GM19099 (cell line): ENCODE measurements around the gene VRK2.

Experiments
- POLR2A ChIP-seq: IDR thresholded peaks from 3 replicates; pipeline ENCODE4 v1.6.1; 2011; ENCODE audit warnings: low read depth; ENCODE audit not compliant: insufficient read length; ENCODE audit errors: extremely low read depth

The VRK2 gene

GRCh38 chr2:58072102-58072501 lies 25.5 kb downstream of the VRK2 start:
- no peak for TF ChIP-seq POLR2A

GRCh38 chr2:58073008-58073407 lies 26.4 kb downstream of the VRK2 start:
- TF ChIP-seq POLR2A: no peak

GRCh38 chr2:58073751-58074150 lies 27.1 kb downstream of the VRK2 start:
- no peak for TF ChIP-seq POLR2A

GRCh38 chr2:58081000-58081399 lies 34.4 kb downstream of the VRK2 start:
- TF ChIP-seq POLR2A: no peak

GRCh38 chr2:58089081-58089480 lies 42.5 kb downstream of the VRK2 start:
- TF ChIP-seq POLR2A: no peak

GRCh38 chr2:58097025-58097424 lies 50.4 kb downstream of the VRK2 start:
- no peak for TF ChIP-seq POLR2A

- no peak for TF ChIP-seq POLR2A
These were observed 51.9 kb downstream of the VRK2 start for GRCh38 chr2:58098254-58099095.

- TF ChIP-seq POLR2A: no peak
These were observed 52.6 kb downstream of the VRK2 start for GRCh38 chr2:58099096-58099769.

GRCh38 chr2:58101500-58101899 lies 54.9 kb downstream of the VRK2 start:
- no peak for TF ChIP-seq POLR2A

- no peak for TF ChIP-seq POLR2A
These were observed 60.3 kb downstream of the VRK2 start for GRCh38 chr2:58106896-58107295.

- no peak for TF ChIP-seq POLR2A
These were observed 61.5 kb downstream of the VRK2 start for GRCh38 chr2:58107803-58108710.

GRCh38 chr2:58109481-58109880 lies 62.9 kb downstream of the VRK2 start:
- no peak for TF ChIP-seq POLR2A

- TF ChIP-seq POLR2A: no peak
These were observed 64.2 kb downstream of the VRK2 start for GRCh38 chr2:58110765-58111164.

GRCh38 chr2:58120626-58121229 lies 74.1 kb downstream of the VRK2 start:
- TF ChIP-seq POLR2A: no peak

GRCh38 chr2:58122040-58122439 lies 75.4 kb downstream of the VRK2 start:
- TF ChIP-seq POLR2A: no peak

GRCh38 chr2:58122540-58122939 lies 75.9 kb downstream of the VRK2 start:
- no peak for TF ChIP-seq POLR2A

GRCh38 chr2:58127111-58127510 lies 80.5 kb downstream of the VRK2 start:
- no peak for TF ChIP-seq POLR2A
